HG03521 (cell line): ENCODE results near the gene SGMS1.
"Not testable (repeated sequence)": the region's sequence is repeated elsewhere in the genome, so short reads cannot be mapped to it uniquely, and the experiment has no call there.

ENCODE experiments used
- ATAC-seq: cut with Tn5 transposase; IDR thresholded peaks from one replicate; pipeline ENCODE4 v1.9.1; 2021; ENCODE audit warnings: mild to moderate bottlenecking, moderate library complexity; ENCODE audit not compliant: unreplicated experiment

Gene SGMS1

GRCh38 chr10:50582766-50583762 is 40.7 kb downstream of the SGMS1 start:
- ATAC-seq, result no peak

- ATAC-seq, result no peak
Measured at GRCh38 chr10:50582046-50582445, 41.7 kb downstream of the SGMS1 start.

DNA sequence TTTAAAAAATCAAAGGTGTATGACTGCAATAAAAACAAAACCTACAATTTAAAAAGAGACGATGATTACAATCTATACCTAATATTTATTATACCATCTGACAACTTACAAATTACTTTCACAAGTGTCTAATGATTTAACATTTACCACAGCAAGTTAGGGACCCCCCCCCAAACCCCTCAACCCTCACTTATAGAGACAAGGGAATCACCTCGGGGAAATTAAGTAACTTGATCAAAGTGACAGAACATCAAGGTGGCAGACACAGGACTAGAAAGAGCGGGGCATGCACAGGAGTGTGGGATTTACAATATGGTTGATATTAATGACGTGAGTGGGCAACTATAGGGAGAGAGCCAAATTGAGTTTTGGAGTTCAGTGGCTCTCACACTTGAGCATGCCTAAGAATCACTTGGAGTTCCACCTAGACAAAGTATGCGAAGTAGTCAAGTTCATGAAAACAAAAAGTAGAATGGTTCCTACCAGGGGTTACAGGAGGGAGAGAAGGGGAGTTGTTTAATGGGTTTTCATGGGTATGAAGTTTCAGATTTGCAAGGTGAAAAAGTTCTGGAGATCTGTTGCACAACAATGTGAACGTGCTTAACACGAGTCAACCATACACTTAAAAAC is 43.4 kb downstream of the SGMS1 start:
- no peak for ATAC-seq

DNA sequence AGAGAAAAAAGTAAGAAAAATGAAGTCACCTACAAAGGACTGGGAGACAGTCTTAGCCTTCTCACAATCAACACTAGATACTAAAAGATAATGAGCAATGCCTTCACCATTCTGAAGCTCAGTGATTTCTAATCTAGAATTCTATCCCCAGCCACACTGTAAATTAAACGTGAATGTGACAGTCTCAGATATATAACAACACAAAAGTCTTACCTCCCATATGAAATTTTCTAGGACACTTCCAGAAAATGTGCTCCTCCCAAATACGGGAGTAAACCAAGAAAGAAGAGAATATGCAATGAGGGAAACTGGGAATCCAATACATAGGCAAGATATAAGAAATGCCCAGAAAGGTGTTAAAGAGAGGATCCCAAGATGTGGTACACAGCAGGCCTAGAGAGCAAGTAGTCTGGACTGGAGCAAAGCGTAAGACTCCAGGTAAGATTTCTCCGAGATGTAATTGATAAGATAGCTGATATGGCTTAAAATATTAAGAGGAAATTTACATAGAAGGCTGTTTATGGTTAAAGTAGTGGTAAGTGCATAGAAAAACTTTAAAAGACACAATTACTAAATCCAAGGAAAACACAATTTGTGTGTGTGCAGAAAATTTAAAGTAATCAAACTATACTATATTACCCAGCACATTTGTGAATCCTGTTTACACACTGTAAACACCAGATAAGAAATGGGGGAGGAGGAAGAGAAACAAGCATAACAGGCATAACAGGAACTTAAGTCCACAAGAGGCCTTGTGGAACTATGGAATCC is 44.1 kb downstream of the SGMS1 start:
- ATAC-seq, result no peak

DNA sequence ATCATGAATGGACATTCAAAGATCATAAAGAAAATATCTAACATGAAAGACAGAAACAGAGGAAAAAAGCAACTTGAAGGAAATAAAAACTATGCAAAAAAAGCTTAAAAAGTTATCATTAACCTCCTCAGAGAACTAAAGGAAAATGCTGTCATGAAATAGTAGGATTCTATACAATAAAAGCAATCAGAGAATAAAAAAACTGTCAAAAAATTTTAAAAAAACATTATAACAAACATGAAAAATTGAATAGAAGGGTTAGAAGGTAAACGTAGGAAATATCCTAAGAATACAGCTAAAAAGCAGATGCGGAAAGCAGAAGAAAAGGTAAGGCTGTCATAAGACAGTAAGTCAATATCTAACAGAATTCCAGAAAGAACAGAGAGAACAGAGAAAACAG is 44.8 kb downstream of the SGMS1 start:
- ATAC-seq, result no peak

- ATAC-seq, result no peak
Measured at GRCh38 chr10:50577681-50578350, 45.9 kb downstream of the SGMS1 start.

DNA sequence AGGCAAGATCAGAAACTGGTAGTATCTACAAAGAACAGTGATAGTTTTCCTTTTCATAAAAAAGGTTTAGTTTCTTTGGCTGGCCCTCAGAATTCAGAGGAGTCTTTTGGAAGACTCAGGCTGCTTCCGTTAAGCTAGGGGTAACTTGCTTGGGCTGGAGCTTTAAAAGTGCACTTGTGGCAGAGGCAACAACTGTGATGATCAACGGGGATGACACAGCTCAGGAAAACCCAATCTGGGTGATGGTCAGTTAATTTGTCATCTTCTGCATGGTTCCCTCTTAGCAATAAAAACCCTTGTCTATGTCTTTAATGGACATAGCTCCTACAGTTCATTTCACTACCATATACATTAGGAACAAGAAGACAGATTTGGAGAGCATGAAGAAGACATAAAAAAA is 46.7 kb downstream of the SGMS1 start:
- ATAC-seq, result no peak

GRCh38 chr10:50576245-50576815 is 47.4 kb downstream of the SGMS1 start:
- ATAC-seq, result no peak

GRCh38 chr10:50575477-50576244 is 48.1 kb downstream of the SGMS1 start:
- ATAC-seq, result no peak

DNA sequence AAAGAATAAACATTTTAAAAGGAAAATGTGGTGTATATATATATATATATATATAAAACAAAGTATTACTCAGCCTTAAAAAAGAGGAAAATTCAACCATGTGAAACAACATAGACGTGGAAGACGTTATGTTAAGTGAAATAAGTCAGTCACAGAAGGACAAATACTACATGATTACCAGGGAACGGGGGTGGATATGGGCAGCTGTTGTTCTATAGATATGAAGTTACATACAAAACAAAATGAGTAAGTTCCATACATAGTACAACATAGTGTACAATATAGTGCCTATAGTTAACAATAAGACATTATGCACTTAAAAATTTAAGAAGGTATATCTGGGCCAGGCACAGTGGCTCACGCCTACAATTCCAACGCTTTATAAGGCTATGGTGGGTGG is 48.8 kb downstream of the SGMS1 start:
- no peak for ATAC-seq

DNA sequence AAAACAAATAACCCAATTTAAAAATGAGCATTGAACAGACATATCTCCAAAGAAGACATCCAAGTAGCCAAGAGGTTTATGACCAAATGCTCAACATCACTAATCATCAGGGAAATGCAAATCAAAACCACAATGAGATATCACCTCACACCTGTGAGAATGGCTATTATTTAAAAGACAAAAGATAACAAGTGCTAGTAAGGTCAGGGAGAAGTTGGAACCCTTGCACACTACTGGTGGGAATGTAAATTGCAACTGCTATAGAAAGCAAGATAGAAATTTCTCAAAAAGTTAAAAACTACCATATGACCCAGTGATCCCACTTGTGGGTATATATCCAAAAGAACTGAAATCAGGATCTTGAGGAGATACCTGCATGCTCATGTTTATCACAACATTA is 49.5 kb downstream of the SGMS1 start:
- ATAC-seq, result no peak

DNA sequence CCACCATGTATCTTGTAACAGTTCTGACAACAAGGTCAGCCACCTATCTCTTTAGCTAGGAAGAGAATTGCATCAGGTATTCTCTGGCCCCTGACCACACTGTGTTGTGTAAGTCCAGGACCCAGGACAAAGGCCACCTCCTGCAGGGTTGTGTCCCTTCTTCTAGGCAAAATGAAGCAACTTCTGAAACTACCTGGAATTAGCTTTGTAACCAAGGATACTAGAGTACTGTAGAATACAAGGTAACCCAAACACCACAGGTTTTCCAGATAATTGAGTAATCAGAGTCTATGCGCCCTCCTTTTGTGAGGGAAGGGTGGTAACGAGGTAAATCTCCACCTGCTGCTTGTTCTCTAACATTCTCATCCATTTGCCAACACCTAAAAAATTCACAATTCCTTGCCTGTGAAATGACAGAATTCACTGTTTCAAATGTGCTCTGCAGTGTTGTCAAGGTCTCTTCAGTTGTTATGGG is 51.7 kb downstream of the SGMS1 start:
- no peak for ATAC-seq

DNA sequence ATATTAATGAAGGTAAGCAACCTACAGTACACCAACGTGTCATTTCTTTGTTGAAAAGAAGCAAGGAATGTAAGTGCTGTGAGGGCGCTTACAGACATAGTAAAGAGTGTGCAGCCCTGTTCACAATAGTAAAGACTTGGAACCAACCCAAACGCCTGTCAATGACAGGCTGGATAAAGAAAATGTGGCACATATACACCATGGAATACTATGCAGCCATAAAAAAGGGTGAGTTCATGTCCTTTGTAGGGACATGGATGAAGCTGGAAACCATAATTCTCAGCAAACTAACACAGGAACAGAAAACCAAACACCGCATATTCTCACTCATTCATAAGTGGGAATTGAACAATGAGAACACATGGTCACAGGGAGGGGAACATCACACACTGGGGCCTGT is 55.0 kb downstream of the SGMS1 start:
- not testable (repeated sequence) for ATAC-seq

GRCh38 chr10:50567384-50567783 is 56.4 kb downstream of the SGMS1 start:
- no peak for ATAC-seq

DNA sequence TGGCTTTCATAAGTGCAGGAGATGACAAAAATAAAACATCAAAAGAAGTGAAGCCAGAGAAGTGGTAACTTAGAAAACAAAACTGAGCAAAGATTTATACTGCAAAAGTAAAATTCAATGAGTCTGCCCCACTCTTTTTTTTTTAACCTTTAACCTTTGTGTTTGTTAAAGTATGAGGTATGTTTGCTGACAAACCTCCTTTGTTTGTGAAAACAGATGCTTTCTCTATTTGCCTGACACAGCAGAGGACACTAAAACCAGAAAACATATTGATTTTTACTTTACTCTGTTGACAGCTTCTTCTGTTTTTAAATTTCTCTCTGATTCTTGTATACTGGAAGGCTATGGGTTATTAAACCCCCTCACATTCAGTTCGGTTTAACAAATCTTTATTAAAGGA is 57.6 kb downstream of the SGMS1 start:
- ATAC-seq, result no peak

DNA sequence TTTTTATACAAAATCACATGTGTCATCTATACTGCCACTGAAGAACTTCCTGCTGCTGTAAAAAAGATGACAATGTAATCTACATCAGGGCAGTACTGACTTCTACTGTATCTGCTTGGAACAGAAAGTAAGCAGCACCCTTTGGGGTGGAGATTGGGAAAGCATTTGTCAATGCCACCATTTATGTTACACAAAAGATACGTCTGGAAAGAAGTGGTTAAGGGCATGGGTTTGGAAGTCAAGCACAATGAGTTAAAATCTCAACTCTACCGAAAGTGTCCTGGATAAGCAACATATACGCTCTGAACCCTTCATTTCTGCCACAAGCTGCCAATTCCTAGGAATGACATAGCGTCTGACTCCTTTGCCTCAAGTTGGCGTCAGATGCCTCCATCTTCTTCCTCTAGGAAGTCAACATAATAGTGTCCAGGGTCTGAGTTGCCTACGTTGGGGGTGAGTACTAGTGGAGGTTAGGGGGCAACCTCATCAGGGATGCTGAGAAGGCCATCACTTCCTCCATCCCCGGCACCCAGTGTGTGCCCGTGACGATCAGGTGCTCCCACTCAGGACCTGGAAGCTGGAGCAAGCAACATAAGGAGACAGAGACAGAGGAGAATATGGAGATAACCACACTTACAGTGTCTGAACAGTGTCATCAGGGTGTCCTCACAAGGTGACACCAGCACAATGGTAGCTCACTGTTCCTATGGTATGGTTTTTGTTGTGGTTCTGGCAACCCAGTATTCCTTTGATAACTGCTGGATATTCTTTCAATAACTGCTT is 58.3 kb downstream of the SGMS1 start:
- no peak for ATAC-seq

GRCh38 chr10:50563906-50564305 is 59.9 kb downstream of the SGMS1 start:
- no peak for ATAC-seq

GRCh38 chr10:50561816-50562215 is 61.9 kb downstream of the SGMS1 start:
- no peak for ATAC-seq

DNA sequence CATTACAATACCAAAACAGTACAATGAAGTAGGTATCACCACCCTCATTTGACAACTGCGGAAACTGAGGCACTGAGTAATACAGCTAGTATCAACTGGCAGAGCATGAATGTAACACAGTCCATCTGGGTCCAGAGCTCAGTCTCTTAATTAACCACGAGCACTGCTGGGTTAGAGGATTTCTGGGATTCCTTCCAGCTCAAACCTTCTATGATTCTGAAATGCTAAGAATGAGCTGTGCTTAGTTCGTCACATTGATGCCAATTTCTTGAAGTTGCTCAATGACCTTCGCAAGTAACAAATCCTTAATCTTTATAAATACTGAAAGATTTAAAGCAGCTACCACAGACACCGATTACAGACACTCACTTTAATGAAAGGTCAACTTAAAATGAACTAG is 62.5 kb downstream of the SGMS1 start:
- no peak for ATAC-seq
